ENCODE data around the gene PTBP3.

DNA sequence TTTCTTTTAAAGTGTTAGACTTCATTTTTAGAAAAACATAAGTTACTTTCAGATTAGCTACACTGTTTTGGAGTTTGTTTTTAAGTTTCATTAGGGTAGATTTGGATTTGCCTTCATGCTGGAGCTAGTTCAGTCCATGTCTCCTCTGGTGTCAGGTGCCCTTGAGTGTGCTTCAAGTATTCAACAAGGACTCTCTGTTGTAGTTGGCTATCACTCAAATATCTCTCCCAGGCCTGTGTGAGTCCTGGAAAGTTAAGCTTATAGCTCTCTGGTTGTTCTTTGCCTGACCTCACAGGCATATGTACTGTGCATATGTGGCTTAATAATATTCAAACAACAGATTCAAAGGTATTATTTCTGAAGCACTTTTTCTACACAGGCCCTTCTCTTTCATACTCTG is 45.4 kb downstream of the PTBP3 start:
- TF ChIP-seq POLR2A (IDR thresholded peaks at IDR 0.05; ENCODE audit: low read length) (no peak), BCL3 (IDR thresholded peaks at IDR 0.05) (no peak), RAD21 (conservative IDR thresholded peaks at IDR 0.05 in 1 of 2, IDR thresholded peaks at IDR 0.05 in 1 of 2) (no peak), EP300 (IDR thresholded peaks at IDR 0.05) (no peak), JUNB (IDR thresholded peaks at IDR 0.05) (no peak), POLR2AphosphoS2 (conservative IDR thresholded peaks at IDR 0.05; ENCODE audit: low read length) (no peak), RNF2 (IDR thresholded peaks at IDR 0.05; ENCODE audit: borderline replicate concordance, low read depth) (no peak)
- TF ChIP-seq, protein P1, sequence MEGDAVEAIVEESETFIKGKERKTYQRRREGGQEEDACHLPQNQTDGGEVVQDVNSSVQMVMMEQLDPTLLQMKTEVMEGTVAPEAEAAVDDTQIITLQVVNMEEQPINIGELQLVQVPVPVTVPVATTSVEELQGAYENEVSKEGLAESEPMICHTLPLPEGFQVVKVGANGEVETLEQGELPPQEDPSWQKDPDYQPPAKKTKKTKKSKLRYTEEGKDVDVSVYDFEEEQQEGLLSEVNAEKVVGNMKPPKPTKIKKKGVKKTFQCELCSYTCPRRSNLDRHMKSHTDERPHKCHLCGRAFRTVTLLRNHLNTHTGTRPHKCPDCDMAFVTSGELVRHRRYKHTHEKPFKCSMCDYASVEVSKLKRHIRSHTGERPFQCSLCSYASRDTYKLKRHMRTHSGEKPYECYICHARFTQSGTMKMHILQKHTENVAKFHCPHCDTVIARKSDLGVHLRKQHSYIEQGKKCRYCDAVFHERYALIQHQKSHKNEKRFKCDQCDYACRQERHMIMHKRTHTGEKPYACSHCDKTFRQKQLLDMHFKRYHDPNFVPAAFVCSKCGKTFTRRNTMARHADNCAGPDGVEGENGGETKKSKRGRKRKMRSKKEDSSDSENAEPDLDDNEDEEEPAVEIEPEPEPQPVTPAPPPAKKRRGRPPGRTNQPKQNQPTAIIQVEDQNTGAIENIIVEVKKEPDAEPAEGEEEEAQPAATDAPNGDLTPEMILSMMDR (IDR thresholded peaks at IDR 0.05), result no peak
- TF ChIP-seq, protein P2, sequence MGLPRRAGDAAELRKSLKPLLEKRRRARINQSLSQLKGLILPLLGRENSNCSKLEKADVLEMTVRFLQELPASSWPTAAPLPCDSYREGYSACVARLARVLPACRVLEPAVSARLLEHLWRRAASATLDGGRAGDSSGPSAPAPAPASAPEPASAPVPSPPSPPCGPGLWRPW (IDR thresholded peaks at IDR 0.05), result no peak
- TF ChIP-seq, protein P3, sequence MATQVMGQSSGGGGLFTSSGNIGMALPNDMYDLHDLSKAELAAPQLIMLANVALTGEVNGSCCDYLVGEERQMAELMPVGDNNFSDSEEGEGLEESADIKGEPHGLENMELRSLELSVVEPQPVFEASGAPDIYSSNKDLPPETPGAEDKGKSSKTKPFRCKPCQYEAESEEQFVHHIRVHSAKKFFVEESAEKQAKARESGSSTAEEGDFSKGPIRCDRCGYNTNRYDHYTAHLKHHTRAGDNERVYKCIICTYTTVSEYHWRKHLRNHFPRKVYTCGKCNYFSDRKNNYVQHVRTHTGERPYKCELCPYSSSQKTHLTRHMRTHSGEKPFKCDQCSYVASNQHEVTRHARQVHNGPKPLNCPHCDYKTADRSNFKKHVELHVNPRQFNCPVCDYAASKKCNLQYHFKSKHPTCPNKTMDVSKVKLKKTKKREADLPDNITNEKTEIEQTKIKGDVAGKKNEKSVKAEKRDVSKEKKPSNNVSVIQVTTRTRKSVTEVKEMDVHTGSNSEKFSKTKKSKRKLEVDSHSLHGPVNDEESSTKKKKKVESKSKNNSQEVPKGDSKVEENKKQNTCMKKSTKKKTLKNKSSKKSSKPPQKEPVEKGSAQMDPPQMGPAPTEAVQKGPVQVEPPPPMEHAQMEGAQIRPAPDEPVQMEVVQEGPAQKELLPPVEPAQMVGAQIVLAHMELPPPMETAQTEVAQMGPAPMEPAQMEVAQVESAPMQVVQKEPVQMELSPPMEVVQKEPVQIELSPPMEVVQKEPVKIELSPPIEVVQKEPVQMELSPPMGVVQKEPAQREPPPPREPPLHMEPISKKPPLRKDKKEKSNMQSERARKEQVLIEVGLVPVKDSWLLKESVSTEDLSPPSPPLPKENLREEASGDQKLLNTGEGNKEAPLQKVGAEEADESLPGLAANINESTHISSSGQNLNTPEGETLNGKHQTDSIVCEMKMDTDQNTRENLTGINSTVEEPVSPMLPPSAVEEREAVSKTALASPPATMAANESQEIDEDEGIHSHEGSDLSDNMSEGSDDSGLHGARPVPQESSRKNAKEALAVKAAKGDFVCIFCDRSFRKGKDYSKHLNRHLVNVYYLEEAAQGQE (IDR thresholded peaks at IDR 0.05), result no peak
- TF ChIP-seq, protein P4, sequence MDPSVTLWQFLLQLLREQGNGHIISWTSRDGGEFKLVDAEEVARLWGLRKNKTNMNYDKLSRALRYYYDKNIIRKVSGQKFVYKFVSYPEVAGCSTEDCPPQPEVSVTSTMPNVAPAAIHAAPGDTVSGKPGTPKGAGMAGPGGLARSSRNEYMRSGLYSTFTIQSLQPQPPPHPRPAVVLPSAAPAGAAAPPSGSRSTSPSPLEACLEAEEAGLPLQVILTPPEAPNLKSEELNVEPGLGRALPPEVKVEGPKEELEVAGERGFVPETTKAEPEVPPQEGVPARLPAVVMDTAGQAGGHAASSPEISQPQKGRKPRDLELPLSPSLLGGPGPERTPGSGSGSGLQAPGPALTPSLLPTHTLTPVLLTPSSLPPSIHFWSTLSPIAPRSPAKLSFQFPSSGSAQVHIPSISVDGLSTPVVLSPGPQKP (IDR thresholded peaks at IDR 0.05; ENCODE audit: low read depth, low read length), result no peak

Measured in A549 (cell line).